Measurements from ENCODE around the gene XYLT1. TPM values are rescaled to one million over a fixed set of nuclear protein-coding genes. Genes with fewer than 3 reads are reported as not detected.
"Not testable (repeated sequence)": the region's sequence is repeated elsewhere in the genome, so short reads cannot be mapped to it uniquely, and the experiment has no call there.

XYLT1 gene
- total RNA-seq, 5 donors from 2014 or later (not counting 1 experiment from before 2014, with no cell fraction given), result 25.8 to 70.6 (median 57.8) TPM

DNA sequence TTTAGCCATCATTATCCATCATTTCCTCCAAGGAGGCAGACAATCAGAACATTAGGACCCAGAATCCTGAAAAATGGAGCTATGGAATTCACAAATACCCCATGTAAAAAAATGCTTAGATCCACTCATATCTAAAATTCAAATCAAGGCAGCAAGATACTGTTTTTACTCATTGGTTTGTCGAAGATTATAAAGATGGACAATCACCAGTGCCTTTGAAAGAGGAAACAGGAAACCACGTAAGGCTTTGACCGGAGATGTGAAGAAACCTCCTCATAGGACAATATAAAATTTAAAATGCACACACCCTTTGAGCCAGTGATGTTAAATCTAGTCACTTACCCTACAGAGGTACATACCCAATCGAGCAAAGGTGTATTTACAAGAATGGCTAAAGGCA, 130.0 kb downstream of the XYLT1 start:
- Histone ChIP-seq H3K36me3 (ENCODE audit: control insufficient read depth in 2 of 2, extremely low read depth in 1 of 2, insufficient read depth in 1 of 2, low read length in 1 of 2) (no peaks in the 10 kb centered on the region), H3K4me1 (ENCODE audit: control insufficient read depth in 1 of 2, extremely low read depth in 1 of 2, insufficient read depth in 2 of 2, low read length in 2 of 2) (peaks cover 36 to 50% of the 10 kb centered on the region in 2 experiments), H3K27me3 (replicated peaks in 1 of 2; ENCODE audit: control insufficient read depth in 2 of 2, extremely low read depth in 1 of 2, insufficient read depth in 2 of 2, low read length in 1 of 2) (no peaks in the 10 kb centered on the region), H3K27ac (ENCODE audit: low read length) (no peak overlapping the region), H3K9me3 (no peaks in the 10 kb centered on the region), H3K4me3 (ENCODE audit: control insufficient read depth in 1 of 2, extremely low read depth in 1 of 2, low read length in 1 of 2) (no peak overlapping the region)
- Mint-ChIP-seq H3K27me3 (no peaks in the 10 kb centered on the region), H3K4me3 (peak overlapping the region in 1 of 3 donors; percentile 65), H3K27ac (peak overlapping the region; percentile 5 to 44), H3K36me3 (peaks cover 10% of the 10 kb centered on the region), H3K9me3 (no peaks in the 10 kb centered on the region), H3K4me1 (peaks cover 67 to 70% (median 68%) of the 10 kb centered on the region in 3 donors)
- ChIA-PET CTCF (interaction anchor here in 1 of 2 donors (0.6 kb wide), 1 partner anchor 17 kb away, joined by 4 read pairs; no protein-coding TSS in a partner anchor), POLR2A (interaction anchor here in 1 of 2 donors (0.8 kb wide), 1 partner anchor 20 kb away, joined by 3 read pairs; no protein-coding TSS in a partner anchor)
- no peak for DNase-seq
- ATAC-seq (replicated peaks in 1 of 4), result no peak
- no CpG with 5 or more reads among the region's 4 CpGs for WGBS (ENCODE audit: insufficient coverage)

DNA sequence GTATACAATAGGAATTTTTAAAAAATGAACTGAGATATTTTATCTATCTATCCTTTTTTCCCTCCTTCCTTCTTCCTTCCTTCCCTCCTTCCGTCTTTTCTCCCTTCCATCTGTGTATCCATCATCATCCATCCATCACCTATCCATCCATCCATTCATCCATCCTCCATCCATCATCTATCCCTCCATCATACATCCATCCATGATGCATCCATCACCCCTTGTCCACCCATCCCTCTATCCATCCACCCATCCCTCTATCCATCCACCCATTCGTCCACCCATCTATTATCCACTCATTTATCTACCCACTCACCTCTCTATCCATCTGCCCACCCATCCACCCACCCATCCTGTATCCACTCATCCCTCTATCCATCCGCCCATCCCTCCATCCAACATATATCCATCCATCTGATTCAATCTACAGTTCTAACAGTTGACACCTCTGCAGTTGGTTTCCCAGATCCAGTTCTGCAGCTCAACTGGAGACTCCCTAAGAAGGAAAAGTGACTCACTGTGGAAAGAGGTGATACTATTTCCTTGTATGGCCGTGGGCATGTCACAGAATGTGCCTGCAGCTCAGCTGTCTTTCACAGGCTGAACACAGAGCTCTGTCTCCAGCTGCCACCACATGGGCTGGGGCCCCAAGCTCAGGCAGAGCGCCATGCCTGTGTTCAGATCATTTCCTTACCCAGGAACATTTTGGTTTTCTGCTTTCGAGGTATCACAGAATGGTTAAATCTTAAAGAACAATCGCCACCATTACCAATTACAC, 130.8 kb downstream of the XYLT1 start:
- CTCF ChIA-PET, result interaction anchor here in 1 of 2 donors (0.5 to 0.6 kb wide), 2 partner anchors 18 to 19 kb away, joined by 4 to 7 read pairs; no protein-coding TSS in a partner anchor
- 98% methylated on average over 4 of the region's 7 CpGs for WGBS (ENCODE audit: insufficient coverage)
- Histone ChIP-seq H3K9me3 (no peaks in the 10 kb centered on the region), H3K4me3 (ENCODE audit: control insufficient read depth in 1 of 2, extremely low read depth in 1 of 2, low read length in 1 of 2) (no peak overlapping the region), H3K36me3 (ENCODE audit: control insufficient read depth in 2 of 2, extremely low read depth in 1 of 2, insufficient read depth in 1 of 2, low read length in 1 of 2) (no peaks in the 10 kb centered on the region), H3K27ac (ENCODE audit: low read length) (no peak overlapping the region), H3K27me3 (replicated peaks in 1 of 2; ENCODE audit: control insufficient read depth in 2 of 2, extremely low read depth in 1 of 2, insufficient read depth in 2 of 2, low read length in 1 of 2) (no peaks in the 10 kb centered on the region), H3K4me1 (ENCODE audit: control insufficient read depth in 1 of 2, extremely low read depth in 1 of 2, insufficient read depth in 2 of 2, low read length in 2 of 2) (peaks cover 30 to 42% of the 10 kb centered on the region in 2 experiments)
- Mint-ChIP-seq H3K36me3 (peaks cover 10% of the 10 kb centered on the region), H3K27ac (peak overlapping the region in 1 of 2 donors; percentile 17), H3K27me3 (no peaks in the 10 kb centered on the region), H3K9me3 (no peaks in the 10 kb centered on the region), H3K4me1 (peaks cover 63 to 67% (median 64%) of the 10 kb centered on the region in 3 donors), H3K4me3 (no peak overlapping the region)
- POLR2A ChIA-PET, result interaction anchor here in 1 of 2 donors (0.8 kb wide), 1 partner anchor 20 kb away, joined by 3 read pairs; no protein-coding TSS in a partner anchor
- no peak for ATAC-seq (replicated peaks in 1 of 4)
- peak in 2 of 35 experiments; percentile 17 to 42 for DNase-seq

- no peak overlapping the region for H3K4me3 ChIP-seq (ENCODE audit: control insufficient read depth in 1 of 2, extremely low read depth in 1 of 2, low read length in 1 of 2)
- ATAC-seq (replicated peaks in 1 of 4) (no peak), DNase-seq (no peak)
- no peaks in the 10 kb centered on the region for H3K27me3 ChIP-seq (replicated peaks in 1 of 2; ENCODE audit: control insufficient read depth in 2 of 2, extremely low read depth in 1 of 2, insufficient read depth in 2 of 2, low read length in 1 of 2)
- Mint-ChIP-seq H3K4me1 (peaks cover 49 to 53% (median 53%) of the 10 kb centered on the region in 3 donors), H3K27me3 (no peaks in the 10 kb centered on the region), H3K9me3 (no peaks in the 10 kb centered on the region), H3K27ac (peak overlapping the region in 1 of 2 donors; percentile 2), H3K36me3 (peaks cover 10% of the 10 kb centered on the region), H3K4me3 (no peak overlapping the region)
- POLR2A ChIA-PET, result no interaction called here
- no peaks in the 10 kb centered on the region for H3K36me3 ChIP-seq (ENCODE audit: control insufficient read depth in 2 of 2, extremely low read depth in 1 of 2, insufficient read depth in 1 of 2, low read length in 1 of 2)
- H3K27ac ChIP-seq (ENCODE audit: low read length), result no peak overlapping the region
- H3K9me3 ChIP-seq, result no peaks in the 10 kb centered on the region
- peaks cover 22 to 26% of the 10 kb centered on the region in 2 experiments for H3K4me1 ChIP-seq (ENCODE audit: control insufficient read depth in 1 of 2, extremely low read depth in 1 of 2, insufficient read depth in 2 of 2, low read length in 2 of 2)
- WGBS (ENCODE audit: insufficient coverage), result 97% methylated on average over 5 of the region's 7 CpGs
- CTCF ChIA-PET, result no interaction called here
Observed at GRCh38 chr16:17338244-17338643, 132.5 kb downstream of the XYLT1 start.

DNA sequence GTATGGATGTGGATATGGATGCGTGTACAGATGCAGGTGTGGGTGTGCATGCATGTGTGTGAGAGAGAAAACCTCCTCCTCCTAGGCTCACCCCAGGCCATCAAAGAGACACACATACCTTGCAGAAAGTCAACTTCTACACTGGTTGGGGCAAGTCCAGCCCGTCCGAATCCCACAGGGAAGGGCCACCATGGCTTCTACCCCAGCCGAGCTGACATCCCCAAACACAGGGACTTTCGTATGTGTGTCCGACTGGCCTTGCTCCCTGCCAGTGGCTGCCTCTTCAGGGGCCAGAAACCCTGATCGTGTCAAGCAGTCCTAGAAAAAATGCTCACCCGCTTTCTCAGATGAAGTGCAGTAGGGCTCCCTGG, 134.2 kb downstream of the XYLT1 start:
- Histone ChIP-seq H3K9me3 (no peaks in the 10 kb centered on the region), H3K36me3 (ENCODE audit: control insufficient read depth in 2 of 2, extremely low read depth in 1 of 2, insufficient read depth in 1 of 2, low read length in 1 of 2) (no peaks in the 10 kb centered on the region), H3K27me3 (replicated peaks in 1 of 2; ENCODE audit: control insufficient read depth in 2 of 2, extremely low read depth in 1 of 2, insufficient read depth in 2 of 2, low read length in 1 of 2) (no peaks in the 10 kb centered on the region), H3K4me1 (ENCODE audit: control insufficient read depth in 1 of 2, extremely low read depth in 1 of 2, insufficient read depth in 2 of 2, low read length in 2 of 2) (peaks cover 11 to 13% of the 10 kb centered on the region in 2 experiments), H3K27ac (ENCODE audit: low read length) (no peak overlapping the region), H3K4me3 (ENCODE audit: control insufficient read depth in 1 of 2, extremely low read depth in 1 of 2, low read length in 1 of 2) (no peak overlapping the region)
- H3K4me1 Mint-ChIP-seq, result peaks cover 37 to 38% (median 37%) of the 10 kb centered on the region in 3 donors
- no peak overlapping the region for H3K4me3 Mint-ChIP-seq
- H3K27ac Mint-ChIP-seq, result peak overlapping the region in 1 of 2 donors; percentile 77
- H3K27me3 Mint-ChIP-seq, result no peaks in the 10 kb centered on the region
- ChIA-PET POLR2A (no interaction called here), CTCF (no interaction called here)
- ATAC-seq (replicated peaks in 1 of 4), result no peak
- 93% methylated on average over 7 of the region's 8 CpGs for WGBS (ENCODE audit: insufficient coverage)
- DNase-seq, result no peak
- H3K36me3 Mint-ChIP-seq, result peaks cover 9% of the 10 kb centered on the region
- no peaks in the 10 kb centered on the region for H3K9me3 Mint-ChIP-seq

DNA sequence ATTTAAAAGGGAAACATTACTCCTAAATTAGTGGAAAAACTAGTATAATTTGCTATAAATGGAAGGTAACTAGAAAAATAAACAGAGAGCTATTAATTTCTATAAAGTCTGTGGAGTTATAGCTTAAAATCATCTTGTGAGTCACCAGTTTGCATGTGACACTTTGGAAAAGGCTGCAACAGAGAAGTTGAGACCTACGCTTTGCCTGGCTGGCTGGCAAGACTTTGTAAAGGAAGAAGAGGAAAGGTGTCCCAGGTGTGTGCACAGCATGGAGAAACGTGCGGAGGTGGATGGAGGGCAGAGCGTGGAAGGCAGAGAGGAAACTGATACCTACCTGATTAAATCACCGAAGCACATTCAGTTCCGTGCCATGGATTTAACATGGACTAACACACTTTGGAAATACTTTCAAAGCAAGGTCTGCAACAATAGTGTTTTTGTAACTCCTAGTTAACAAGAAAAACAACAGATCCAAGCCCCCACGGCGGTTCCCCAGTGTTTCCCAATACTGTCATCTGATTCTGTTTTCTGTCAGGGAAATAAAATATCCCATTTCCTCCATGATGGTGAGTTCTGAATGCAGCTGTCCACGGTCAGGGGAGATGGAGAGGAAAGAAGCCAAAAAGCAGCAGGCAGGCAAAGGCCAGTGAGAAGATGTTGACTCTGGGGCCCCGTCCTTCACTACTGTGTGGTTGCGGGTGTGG, 134.8 kb downstream of the XYLT1 start:
- peak overlapping the region; percentile 33 to 77 for H3K27ac Mint-ChIP-seq
- Histone ChIP-seq H3K4me1 (ENCODE audit: control insufficient read depth in 1 of 2, extremely low read depth in 1 of 2, insufficient read depth in 2 of 2, low read length in 2 of 2) (peaks cover 8 to 11% of the 10 kb centered on the region in 2 experiments), H3K4me3 (ENCODE audit: control insufficient read depth in 1 of 2, extremely low read depth in 1 of 2, low read length in 1 of 2) (no peak overlapping the region), H3K27me3 (replicated peaks in 1 of 2; ENCODE audit: control insufficient read depth in 2 of 2, extremely low read depth in 1 of 2, insufficient read depth in 2 of 2, low read length in 1 of 2) (no peaks in the 10 kb centered on the region), H3K36me3 (ENCODE audit: control insufficient read depth in 2 of 2, extremely low read depth in 1 of 2, insufficient read depth in 1 of 2, low read length in 1 of 2) (no peaks in the 10 kb centered on the region), H3K9me3 (no peaks in the 10 kb centered on the region), H3K27ac (ENCODE audit: low read length) (no peak overlapping the region)
- no peaks in the 10 kb centered on the region for H3K27me3 Mint-ChIP-seq
- DNase-seq, result no peak
- peaks cover 9% of the 10 kb centered on the region for H3K36me3 Mint-ChIP-seq
- WGBS (ENCODE audit: insufficient coverage), result 93% methylated on average over 5 of the region's 11 CpGs
- POLR2A ChIA-PET, result no interaction called here
- CTCF ChIA-PET, result no interaction called here
- no peak overlapping the region for H3K4me3 Mint-ChIP-seq
- H3K9me3 Mint-ChIP-seq, result no peaks in the 10 kb centered on the region
- no peak for ATAC-seq (replicated peaks in 1 of 4)
- H3K4me1 Mint-ChIP-seq, result peaks cover 32 to 33% (median 32%) of the 10 kb centered on the region in 3 donors

- H3K27me3 Mint-ChIP-seq; H3K4me1 ChIP-seq (ENCODE audit: control insufficient read depth in 1 of 2, extremely low read depth in 1 of 2, insufficient read depth in 2 of 2, low read length in 2 of 2); H3K36me3 ChIP-seq (ENCODE audit: control insufficient read depth in 2 of 2, extremely low read depth in 1 of 2, insufficient read depth in 1 of 2, low read length in 1 of 2); H3K27ac ChIP-seq (ENCODE audit: low read length); ATAC-seq (replicated peaks in 1 of 4); H3K4me3 Mint-ChIP-seq; H3K4me3 ChIP-seq (ENCODE audit: control insufficient read depth in 1 of 2, extremely low read depth in 1 of 2, low read length in 1 of 2); H3K27me3 ChIP-seq (replicated peaks in 1 of 2; ENCODE audit: control insufficient read depth in 2 of 2, extremely low read depth in 1 of 2, insufficient read depth in 2 of 2, low read length in 1 of 2); H3K27ac Mint-ChIP-seq; H3K36me3 Mint-ChIP-seq; POLR2A ChIA-PET; H3K9me3 ChIP-seq; DNase-seq; H3K9me3 Mint-ChIP-seq: not testable (repeated sequence)
- H3K4me1 Mint-ChIP-seq, result peaks cover 26 to 27% (median 26%) of the 10 kb centered on the region in 3 donors
- no CpG with 5 or more reads among the region's 10 CpGs for WGBS (ENCODE audit: insufficient coverage)
- CTCF ChIA-PET, result interaction anchor here in 1 of 2 donors (0.7 kb wide), 1 partner anchor 30 kb away, joined by 5 read pairs; no protein-coding TSS in a partner anchor
Observed at GRCh38 chr16:17335406-17335805, 135.4 kb downstream of the XYLT1 start.

All from T-cell (primary cell).